GM12875 (cell line): ENCODE results near the gene NT5M.

Source experiments
- H3K4me3 ChIP-seq: one replicate; pipeline ENCODE4 v1.5.1; 2011; ENCODE audit warnings: low read depth, low read length, control low read depth
- CTCF ChIP-seq: IDR thresholded peaks from 2 replicates; pipeline ENCODE4 v1.5.1; 2011; ENCODE audit warnings: low read depth, mild to moderate bottlenecking, control low read depth, inconsistent platforms, low read length, moderate library complexity, borderline replicate concordance; ENCODE audit not compliant: insufficient read depth

Gene NT5M

GRCh38 chr17:17347956-17348871 is 45.0 kb downstream of the NT5M start:
- TF ChIP-seq CTCF = no peak
- H3K4me3 ChIP-seq = no peak overlapping the region

GRCh38 chr17:17348872-17349723 is 45.9 kb downstream of the NT5M start:
- TF ChIP-seq CTCF = no peak
- H3K4me3 ChIP-seq = no peak overlapping the region

GRCh38 chr17:17349724-17350106 is 46.5 kb downstream of the NT5M start:
- H3K4me3 ChIP-seq = no peak overlapping the region
- no peak for TF ChIP-seq CTCF

GRCh38 chr17:17350491-17351355 is 47.5 kb downstream of the NT5M start:
- TF ChIP-seq CTCF = no peak
- H3K4me3 ChIP-seq = no peak overlapping the region

GRCh38 chr17:17351356-17351891 is 48.3 kb downstream of the NT5M start:
- TF ChIP-seq CTCF = no peak
- H3K4me3 ChIP-seq = no peak overlapping the region
